GM18526 (cell line): Measurements from ENCODE around the gene GRIA3.

Source experiments
- POLR2A ChIP-seq: IDR thresholded peaks from 3 replicates; pipeline ENCODE4 v1.6.1; 2011; ENCODE audit not compliant: insufficient read length; ENCODE audit errors: extremely low read depth

The GRIA3 gene

GRCh38 chrX:123358457-123358856, 174.4 kb downstream of the GRIA3 start:
- no peak for TF ChIP-seq POLR2A

GRCh38 chrX:123361371-123361770, 177.3 kb downstream of the GRIA3 start:
- TF ChIP-seq POLR2A: no peak

GRCh38 chrX:123392921-123393320, 208.8 kb downstream of the GRIA3 start:
- TF ChIP-seq POLR2A: no peak

GRCh38 chrX:123399709-123400108, 215.6 kb downstream of the GRIA3 start:
- TF ChIP-seq POLR2A: no peak

- TF ChIP-seq POLR2A: no peak
Observed at GRCh38 chrX:123405231-123405630, 221.2 kb downstream of the GRIA3 start.

GRCh38 chrX:123408821-123409737, 225.0 kb downstream of the GRIA3 start:
- TF ChIP-seq POLR2A: no peak

GRCh38 chrX:123422875-123423274, 238.8 kb downstream of the GRIA3 start:
- no peak for TF ChIP-seq POLR2A

GRCh38 chrX:123424546-123424945, 240.5 kb downstream of the GRIA3 start:
- no peak for TF ChIP-seq POLR2A

GRCh38 chrX:123425471-123425870, 241.4 kb downstream of the GRIA3 start:
- no peak for TF ChIP-seq POLR2A

GRCh38 chrX:123425904-123426303, 241.8 kb downstream of the GRIA3 start:
- no peak for TF ChIP-seq POLR2A

- TF ChIP-seq POLR2A: no peak
Observed at GRCh38 chrX:123432361-123433150, 248.5 kb downstream of the GRIA3 start.

- no peak for TF ChIP-seq POLR2A
Observed at GRCh38 chrX:123436512-123437136, 252.5 kb downstream of the GRIA3 start.

- TF ChIP-seq POLR2A: no peak
Observed at GRCh38 chrX:123442764-123443163, 258.7 kb downstream of the GRIA3 start.

GRCh38 chrX:123447506-123447905, 263.4 kb downstream of the GRIA3 start:
- no peak for TF ChIP-seq POLR2A

- no peak for TF ChIP-seq POLR2A
Observed at GRCh38 chrX:123449335-123449734, 265.3 kb downstream of the GRIA3 start.

- TF ChIP-seq POLR2A: no peak
Observed at GRCh38 chrX:123450222-123450621, 266.1 kb downstream of the GRIA3 start.
